Stimulated activated CD8-positive, alpha-beta memory T cell treated with anti-CD3 and anti-CD28 coated beads, Interleukin-15, amount 100 ng/mL, for 1 hour (primary cell): ENCODE data around the gene SAAL1.

Experiments
- DNase-seq: peaks from one replicate; pipeline ENCODE4 v3.0.0-alpha.2; 2020; ENCODE audit warnings: low read depth

The SAAL1 gene

DNA sequence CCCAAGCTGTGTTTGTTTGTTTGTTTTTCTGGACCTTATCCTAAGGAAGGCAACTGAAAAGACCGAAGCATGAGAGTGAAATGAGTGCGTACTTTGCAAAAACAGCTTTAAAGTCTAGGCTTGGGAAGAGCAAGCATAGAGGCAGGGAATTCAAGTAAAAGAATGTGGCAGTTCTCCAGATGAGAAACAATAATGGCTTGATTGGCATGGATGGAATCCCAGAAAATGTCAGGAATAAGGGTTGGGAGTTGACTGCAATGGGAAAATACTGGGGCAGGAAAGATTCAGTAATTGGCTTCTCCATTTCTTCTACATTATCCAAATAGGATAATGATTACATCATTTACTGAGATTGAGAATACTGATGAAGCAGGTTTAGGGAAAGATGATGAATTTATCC, 17.5 kb downstream of the SAAL1 start:
- DNase-seq, result no peak

DNA sequence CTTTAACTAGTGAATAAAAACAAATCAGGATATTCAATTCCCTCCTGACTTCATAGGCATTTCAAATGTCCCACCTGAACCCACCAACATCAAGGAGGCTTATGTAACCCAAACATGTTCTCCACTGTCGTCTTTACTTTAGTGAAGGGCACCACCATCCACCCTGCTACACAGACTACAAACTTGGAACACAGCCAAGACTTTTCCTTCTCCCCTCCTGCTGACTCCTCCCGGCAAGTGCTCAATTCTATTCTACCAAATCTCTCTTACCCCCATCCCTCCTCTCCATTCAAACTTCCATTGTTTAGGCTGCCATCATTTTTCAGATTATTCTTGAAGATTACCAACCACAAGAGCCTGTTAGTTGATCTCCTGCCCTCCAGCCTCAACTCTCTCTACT, 24.3 kb downstream of the SAAL1 start:
- no peak for DNase-seq

DNA sequence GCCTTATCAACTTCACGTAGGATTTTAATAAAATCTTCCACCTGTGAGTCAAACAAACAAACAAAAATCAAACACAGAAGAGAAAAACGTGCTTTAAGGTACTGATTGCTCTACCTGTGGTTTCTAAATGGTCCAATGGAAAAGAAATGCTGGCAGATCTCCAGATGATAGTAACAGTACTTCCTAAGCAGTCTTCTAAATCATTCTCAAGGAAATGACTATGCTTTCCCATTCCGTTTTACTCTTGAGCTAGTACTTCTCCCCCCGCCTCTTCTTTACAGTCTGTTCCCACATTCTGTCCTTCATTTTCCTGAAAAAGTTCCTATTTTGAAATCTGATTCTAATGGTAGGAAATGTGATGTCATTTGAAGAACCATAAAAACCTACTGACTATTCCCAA, 25.4 kb downstream of the SAAL1 start:
- DNase-seq, result no peak

DNA sequence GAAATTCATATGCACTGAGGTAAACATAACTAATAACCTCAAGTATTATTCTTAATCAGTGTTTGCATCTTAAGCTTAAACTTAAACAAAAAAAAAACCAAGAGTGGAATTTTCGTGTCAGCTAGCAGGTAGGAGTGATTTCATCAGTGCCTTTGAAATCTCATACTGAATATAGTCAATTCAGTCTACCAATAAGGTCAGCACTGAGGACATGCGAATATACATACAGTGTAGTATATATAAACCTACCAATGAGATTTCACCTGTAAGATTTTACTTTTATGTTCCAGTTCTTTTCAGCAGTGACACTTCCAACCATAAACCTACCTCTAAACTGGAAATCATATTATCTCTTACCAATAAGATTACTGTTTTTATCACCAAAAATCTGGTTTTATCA, 27.0 kb downstream of the SAAL1 start:
- DNase-seq, result no peak

DNA sequence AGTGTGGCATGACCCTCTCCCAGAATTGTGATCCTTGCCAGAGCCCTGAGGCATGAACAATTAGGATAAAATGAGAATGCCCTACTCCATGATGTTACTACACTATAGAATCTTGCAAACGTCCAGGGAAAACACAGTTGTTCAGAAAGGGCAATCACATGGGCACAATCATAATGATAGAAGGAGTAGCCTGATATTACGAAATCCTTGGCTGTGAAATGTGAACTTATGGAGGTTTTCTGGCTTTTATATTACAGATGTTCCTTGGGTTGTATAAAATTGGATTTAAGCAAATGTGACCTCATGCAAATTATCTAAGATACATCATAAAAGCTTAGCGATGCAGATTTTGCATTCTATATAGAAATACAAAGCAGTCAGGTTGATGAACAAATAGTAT, 30.4 kb downstream of the SAAL1 start:
- no peak for DNase-seq

DNA sequence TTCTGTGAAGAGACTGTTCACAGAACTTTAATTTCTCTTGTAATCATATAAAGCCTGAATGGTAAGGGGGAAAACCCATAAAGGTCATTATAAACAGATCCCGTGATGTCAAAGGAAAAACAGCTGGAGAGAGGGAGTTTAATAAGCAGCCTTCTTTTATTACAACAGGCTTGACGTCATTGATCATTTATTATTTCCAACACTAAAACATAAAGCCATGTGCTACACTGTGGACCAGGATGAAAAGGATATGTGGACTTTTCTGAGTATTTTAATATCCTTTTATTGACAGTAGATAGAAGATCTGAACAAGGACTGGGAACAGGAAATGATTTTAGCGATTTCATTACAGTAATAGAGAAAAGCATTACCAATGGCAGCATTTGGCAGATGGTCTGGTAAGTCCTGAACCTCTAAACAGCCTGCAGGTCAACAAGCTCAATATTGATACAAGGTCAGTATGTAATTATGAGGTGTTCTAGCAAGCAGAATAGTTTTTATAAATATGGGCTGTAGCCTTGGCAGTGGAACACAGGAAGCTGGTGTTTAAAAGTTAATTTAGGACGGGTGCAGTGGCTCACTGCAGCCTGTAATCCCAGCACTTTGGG, 34.7 kb downstream of the SAAL1 start:
- DNase-seq, result no peak

DNA sequence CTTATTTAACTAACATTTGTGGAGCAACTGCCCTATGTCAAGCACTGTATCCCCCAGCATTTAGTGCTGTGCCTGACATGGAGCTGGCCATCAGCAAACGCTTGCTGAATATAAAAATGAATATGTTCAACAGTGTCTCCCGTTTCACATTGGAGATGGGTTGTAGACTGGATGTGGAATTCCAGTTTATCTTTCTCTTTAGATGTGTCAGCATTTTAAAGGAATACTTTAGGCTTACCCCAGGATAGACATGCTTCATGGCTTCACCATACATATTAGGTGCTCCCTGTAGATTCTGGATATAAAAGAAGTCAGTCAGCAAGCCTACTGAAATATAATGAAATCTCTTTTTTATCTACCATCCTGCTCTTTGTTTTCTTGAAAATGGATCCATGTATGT, 38.5 kb downstream of the SAAL1 start:
- DNase-seq, result no peak

DNA sequence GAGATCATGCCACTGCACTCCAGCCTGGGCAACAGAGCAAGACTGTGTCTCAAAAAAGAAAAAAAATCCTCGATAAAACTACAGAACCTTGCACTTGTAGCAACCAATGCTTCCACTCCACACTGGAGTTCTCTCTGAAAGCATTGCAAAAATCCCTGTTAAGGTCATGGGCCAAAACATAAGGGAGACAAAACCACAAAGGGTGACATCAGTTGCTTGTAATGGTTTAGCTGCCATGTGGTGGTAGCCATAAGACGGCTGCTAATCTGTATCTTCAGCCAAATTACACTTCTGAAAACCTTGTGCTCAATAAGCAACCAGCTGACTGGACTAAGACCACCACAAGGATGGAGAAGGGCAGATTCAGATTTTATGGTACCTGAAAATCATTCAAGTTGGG, 39.3 kb downstream of the SAAL1 start:
- DNase-seq, result no peak

DNA sequence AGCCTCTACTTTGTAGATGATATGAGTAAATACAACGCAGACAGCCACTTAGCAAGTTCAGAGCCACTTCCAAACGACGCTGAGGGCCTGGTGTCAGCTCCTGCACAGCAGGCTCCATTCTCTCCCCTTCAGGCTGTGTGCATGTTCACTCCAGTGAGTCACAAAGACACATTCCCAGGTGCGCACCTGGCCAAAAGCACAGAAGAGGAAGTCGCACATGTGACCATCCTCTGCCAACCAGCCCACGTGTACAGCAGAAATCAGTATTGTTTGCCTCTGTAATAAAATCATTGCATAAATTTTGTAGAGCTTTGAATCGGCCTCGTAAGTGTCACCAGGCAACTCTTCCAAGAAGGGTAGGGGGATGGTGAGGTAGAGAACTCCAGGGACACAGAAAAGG, 40.3 kb downstream of the SAAL1 start:
- DNase-seq, result no peak

DNA sequence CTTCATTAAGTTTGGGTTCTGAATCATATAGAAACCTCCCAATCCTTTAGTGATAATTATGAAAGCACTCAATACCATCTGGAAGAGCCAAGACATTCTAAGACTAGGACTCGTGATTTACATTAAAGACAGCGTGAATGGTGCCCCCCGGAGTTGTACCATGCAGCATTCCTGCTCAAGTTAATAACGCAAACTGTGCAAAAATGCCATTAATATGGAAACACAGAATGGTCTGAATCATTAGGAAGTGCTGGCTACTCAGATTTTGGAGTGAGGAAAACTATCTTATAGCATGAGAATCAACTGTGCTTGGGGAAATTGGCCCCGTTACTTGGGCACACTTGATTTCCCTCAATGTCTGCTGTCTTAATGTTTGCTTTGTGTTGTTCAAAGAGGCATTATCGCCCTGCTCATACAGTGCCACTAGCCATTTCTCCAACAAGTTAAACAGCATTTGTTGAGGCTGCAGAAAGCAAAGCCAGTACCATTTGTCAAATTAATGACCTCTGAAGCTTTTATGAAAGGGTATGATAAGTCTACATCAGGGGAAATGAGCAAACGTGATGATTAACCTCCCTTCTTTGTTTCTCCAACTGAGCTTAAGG, 41.3 kb downstream of the SAAL1 start:
- DNase-seq, result no peak

DNA sequence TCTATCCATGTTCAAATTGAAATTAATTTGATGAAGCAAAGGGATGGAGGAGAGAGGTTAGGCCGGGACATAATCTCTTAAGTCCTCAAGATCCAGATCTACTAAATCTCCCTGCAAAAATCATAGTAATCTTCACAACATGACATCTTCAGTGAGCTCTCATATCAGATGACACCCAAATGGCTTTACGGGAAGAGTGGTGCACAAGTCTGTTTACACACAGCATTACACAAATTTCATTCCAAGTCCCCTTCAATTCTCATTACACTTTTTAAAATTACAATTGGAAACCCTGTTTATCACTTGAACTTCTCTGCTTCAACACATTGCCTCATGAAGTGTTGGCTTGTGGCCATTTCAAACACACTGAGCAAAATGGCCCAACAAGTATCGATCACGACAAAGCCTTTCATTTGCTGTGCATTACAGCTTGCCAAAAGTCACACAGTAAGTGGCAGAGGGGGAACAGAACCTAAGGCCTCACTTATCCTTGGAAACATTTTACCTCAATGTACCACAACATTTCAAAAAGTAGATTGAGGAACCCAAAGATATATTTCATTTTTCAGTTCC, 41.9 kb downstream of the SAAL1 start:
- no peak for DNase-seq

DNA sequence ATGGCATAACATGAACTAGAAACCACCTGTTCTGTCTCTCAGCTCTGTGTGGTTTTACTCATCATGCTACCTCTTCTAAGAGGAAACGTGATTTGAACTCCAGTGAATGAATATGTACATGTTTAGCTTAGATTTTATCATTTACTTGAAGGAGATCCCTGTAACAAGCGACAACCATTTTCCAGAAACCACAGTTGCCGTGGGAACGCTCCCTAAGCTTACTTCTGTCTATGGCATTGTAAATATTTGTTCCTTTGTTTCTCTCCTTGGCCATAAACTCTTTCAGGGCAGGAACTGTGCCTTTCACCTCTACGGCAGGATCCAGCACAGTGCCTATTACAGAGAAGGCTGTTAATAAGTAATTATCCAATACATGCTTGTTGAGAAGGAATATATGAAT, 42.8 kb downstream of the SAAL1 start:
- DNase-seq, result no peak

DNA sequence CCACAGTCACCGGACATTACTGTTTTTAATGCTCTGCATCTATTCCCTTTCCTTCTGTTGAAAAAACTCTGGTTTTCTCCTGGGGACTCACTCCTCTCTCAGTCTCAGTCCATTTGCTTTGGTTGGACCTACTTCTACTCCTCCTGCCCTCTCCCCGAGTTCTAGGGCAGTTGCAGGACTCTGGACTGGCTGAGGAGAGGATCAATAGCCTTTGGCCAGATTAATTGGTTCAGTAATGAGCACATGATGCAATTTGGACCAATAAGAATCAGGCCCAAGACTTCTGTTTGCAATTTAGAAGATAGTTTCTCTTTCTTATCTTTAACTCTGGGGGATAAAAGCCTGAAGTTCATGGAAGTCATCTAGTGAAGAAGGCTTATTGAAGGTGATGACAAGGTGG, 44.5 kb downstream of the SAAL1 start:
- no peak for DNase-seq

DNA sequence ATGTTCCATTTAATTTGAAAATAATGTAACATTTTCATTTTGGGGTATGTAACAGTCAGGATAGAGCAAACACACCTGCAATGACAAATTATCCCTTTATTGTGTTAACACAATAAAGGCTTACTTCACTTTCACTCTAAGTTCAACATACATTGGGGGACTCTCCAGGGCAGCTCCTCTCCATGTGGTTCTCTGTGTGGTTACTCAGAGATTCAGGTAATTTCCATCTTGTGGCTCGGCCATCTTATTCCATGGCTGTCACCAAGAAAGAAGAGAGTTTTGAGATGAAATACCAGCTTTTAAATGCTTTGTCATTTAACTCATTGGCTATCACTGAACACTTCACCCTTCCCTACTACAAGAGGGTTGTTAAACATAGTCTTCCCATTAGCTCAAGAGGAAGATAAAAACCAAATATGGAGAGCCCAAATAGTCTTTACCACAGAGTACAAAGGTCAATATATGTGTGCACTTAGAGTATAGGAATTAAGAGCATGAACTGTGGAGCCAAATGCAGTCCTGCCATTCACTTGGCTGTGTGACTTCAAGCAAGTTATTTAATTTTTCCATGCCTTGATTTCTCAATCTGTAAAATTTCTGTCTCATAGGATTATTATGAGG, 49.2 kb downstream of the SAAL1 start:
- no peak for DNase-seq

DNA sequence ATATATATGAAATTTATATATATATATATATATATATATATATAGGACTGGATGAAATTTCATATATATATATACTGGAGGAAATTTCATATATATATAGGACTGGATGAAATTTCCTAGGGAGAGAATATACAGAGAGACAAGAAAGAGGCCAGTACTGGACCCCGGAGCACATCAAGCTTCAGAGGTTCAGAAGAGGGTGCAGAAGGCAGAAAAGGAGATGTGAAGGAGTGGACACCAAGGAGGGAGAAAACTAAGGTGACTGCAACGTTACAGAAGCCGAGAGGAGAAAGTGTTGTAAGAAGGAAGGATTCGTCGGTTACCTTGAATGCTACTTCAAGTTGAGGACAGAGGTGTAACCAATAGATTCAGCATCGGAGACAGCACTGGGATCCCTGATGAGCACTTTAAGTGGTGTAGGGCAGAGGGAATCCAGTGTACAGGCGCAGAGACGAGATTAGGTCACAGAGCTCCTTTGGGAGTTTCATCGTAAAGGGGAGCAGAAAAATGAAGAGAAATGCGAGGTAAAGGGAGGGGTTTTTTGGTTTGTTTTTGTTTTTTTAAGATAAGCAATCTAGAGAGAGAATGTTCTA, 51.3 kb downstream of the SAAL1 start:
- DNase-seq, result no peak

DNA sequence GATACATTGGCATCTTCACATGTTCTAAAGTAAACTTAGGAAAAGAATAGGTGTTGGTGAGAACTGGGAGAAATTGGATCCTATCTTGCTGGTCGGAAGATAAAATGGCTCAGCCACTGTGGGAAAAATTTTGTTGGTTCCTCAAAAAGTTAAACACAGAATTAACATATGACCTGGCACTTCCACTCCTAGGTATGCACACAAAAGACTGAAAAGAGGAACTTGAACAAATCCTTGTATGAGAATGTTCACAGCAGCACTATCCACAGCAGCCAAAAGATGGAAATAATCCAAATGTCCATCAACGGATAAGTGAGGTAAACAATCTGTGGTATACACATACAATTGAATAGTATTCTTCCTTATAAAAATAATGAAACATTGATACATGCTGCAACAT, 55.0 kb downstream of the SAAL1 start:
- DNase-seq, result no peak

DNA sequence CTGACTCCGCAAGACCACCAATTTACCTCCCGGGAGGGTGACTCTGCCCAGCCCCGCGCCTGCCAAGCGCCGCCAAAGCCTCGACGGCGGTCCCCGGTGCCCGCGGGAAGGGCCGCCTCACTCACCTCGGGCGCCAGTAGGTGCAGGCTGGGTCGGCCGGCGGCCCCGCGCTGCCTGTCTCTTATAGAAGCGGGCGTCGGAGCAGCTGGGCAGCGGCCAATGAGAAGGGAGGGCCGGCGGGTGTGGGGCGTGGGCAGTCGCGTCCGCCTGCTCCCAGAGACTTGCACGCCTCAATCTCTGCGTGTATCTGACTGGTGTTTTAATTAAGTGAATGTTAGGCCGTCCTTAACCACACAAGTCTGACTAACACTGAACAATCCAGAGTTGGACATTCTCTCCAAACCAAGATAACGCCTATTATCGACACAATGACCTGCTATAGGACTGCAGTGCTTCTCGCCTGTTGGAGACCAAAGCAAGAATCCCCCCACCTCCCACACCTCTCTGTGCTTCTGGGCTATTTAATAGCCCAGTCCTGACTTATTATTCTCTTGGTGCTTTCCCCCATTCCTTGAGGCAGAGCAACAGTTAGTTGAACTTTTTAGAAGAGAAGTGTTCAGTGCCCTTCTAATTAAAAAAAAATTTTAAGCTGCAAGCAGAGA, 59.6 kb downstream of the SAAL1 start, which contains the start of gene TPH1:
TPH1 (minus strand) TSS at position 154 of the 662 bp plus-strand sequence. CDS start 5,507 bp downstream, outside the sequence.
- DNase-seq, result no peak

DNA sequence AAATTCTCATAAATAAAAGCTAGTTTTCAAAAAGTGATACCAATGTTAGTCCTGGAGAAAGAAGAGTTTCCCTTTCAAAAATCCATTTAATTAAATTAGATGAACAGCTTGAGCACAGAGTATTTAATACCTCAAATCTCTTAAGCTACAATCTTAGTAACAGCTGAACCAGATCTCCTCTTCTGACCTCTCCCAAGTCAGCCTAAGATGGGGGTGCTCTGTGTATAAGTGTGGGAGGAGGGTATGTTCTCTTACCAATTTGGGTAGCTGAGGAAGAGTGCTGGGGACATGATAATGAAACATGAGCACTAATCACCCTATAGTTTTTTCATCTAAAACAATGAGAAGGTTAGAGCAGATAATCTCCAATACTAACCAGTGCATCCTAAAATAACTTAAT, 69.4 kb downstream of the SAAL1 start:
- no peak for DNase-seq
